COLO829 (cell line): ENCODE results near the gene DNAJC1.
"Not testable (repeated sequence)": the region's sequence is repeated elsewhere in the genome, so short reads cannot be mapped to it uniquely, and the experiment has no call there.

Source experiments
- DNase-seq: peaks from one replicate; pipeline ENCODE4 v3.0.0; 2012; ENCODE audit warnings: low spot score

Gene DNAJC1

GRCh38 chr10:21899736-21900135 is 103.8 kb downstream of the DNAJC1 start:
- no peak for DNase-seq

DNA sequence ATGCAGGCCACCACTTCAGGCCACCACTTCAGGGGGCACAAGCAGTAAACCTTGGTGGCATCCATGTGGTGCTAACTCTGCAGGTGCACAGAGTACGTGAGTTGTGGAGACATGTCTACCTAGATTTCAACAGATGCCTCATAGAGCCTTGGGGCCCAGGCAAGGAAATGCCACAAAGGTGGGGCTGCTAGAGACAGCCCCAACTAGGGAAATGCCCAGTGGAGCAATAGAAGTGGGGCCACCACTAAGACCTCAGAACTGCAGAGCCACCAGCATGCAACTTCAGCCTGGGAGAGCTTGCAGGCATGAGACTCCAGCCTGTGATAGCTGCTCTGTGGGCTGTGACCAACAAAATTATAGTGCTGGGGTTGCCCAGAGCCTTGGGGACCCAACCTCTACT is 107.6 kb downstream of the DNAJC1 start:
- DNase-seq, result no peak

DNA sequence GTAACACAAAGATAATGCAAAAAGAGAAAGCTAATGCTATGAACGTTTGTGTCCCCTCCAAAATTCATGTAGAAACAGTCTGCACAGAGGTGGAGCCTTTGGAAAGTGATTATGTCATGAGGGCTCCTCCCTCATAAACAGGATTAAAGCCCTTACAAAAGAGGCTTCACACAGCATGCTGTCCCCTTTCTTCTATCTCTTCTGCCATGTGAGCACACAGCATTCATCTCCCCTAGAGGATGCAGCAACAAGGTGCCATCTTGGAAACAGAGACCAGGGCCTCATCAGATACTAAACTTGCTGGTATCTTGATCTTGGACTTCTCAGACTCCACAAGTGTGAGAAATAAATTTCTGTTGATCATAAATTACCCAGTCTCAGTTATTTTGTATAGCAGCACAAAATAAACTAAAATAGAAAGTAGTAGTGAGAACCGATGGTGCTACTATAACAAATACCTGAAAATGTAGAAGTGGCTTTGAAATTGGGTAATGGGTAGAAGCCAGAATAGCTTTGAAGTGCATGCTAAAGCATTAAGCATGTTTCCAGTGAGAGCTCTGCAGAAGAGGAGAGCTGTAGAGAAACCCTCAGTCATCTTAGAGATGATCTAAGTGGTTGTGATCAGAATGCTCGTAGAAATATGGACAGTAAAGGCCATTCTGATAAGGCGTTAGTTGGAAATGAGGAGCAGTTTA is 108.7 kb downstream of the DNAJC1 start:
- DNase-seq, result no peak

DNA sequence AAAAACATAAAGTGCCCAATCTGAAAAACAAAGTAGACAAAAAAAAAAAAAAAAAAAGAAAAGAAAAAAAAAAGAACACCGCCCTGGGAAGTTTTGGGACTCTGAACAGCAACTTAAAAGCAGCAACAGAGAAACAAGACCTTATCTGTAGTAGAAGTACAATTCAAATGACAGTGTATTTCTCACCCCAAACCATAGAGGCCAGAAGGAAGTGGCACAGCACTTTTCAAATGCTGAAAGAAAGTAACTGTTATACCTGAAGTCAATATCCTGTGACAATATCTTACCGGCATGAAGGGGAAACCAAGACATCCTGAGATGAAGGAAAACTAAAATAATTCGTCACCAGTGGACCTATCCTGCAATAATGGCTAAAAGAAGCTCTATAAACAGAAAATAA is 112.1 kb downstream of the DNAJC1 start:
- no peak for DNase-seq

DNA sequence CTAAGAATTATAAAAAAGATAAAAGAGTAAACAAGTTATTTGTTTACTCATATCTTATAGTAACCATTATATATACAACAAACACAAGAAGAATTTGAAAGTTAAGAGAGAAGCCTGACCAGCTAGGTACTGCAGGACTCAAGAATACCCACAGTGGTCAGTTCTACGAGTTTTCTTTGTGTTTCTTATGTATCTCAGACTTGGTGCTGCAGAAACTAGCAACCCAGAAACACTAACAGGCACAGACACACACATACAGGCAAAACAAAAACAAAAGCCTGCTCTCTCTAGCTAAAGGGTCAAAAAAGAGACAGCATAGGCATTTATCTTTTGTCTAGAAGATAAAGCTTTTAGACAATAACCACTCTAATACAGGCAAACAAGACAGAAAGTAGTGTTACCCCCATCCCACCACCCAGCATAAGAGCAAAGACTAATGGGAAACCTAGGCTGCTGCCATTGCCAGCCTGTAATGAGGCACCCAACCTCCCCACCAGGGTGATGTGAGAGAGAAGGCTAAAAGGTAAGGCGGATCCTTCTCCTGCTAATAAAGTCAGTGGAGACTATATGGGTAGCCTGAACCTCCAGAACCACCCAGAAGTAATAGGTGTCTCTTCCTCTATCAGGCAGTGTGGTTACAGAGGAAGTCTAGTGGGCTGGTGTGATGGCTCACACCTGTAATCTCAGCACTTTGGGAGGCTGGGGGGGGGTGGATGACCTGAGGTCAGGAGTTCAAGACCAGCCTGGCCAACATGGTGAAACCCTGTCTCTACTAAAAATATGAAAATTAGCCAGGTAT is 113.9 kb downstream of the DNAJC1 start:
- no peak for DNase-seq

DNA sequence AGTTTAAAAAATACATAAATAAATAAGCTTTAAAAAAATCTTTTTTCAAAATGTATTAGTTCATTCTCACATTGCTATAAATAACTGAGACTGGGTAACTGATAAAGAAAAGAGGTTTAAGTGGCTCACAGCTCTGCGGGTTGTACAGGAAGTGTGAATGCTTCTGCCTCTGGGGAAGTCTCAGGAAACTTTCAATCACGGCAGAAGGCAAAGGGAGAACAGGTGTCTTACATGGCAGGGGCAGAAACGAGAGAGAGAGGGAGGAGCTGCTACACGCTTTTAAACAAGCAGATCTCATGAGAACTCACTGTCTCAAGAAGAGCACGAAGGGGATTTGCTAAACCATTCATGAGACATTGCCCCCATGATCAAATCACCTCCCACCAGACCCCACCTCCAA is 114.6 kb downstream of the DNAJC1 start:
- no peak for DNase-seq

GRCh38 chr10:21885940-21886339 is 117.6 kb downstream of the DNAJC1 start:
- DNase-seq, result no peak

DNA sequence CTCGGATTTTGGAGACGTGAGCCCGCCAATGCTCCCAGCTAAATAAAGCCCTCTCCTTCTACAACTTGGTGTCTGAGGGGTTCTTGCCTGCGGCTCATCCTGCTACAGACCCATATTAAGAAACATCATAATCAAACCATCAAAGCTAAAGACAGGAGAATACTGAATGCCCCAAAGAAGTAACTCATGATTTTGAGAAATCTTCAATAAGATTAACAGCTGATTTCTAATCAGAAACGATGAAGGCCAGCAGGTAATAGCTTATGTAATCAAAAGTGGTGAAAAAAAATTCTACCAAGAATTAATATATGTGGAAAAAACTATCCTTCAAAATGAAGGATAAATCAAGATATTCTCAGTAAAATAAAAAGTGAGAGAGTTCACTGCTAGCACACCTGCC is 130.3 kb downstream of the DNAJC1 start:
- DNase-seq, result no peak

- not testable (repeated sequence) for DNase-seq
Observed at GRCh38 chr10:21872771-21873170, 130.8 kb downstream of the DNAJC1 start.

- DNase-seq, result no peak
Observed at GRCh38 chr10:21870849-21871248, 132.7 kb downstream of the DNAJC1 start.

GRCh38 chr10:21869087-21869486 is 134.4 kb downstream of the DNAJC1 start:
- DNase-seq, result not testable (repeated sequence)

DNA sequence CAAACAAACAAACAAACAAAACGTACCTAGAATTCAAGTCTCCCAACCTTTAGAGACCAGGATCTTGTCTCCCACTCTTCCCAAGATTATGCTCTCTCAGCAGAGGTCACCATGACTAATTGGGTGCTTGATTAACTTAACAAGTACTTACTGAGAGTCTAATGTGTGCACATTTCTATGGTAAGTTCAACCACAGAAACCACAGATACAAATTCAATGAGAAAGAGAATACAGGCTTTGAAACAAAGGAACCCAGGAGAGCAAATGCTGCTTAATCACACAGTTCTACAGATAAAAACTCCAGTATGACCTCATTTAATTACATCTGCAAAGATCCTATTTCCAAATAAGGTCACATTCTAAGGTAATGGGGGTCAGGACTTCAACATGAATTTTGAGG is 142.8 kb downstream of the DNAJC1 start:
- no peak for DNase-seq

DNA sequence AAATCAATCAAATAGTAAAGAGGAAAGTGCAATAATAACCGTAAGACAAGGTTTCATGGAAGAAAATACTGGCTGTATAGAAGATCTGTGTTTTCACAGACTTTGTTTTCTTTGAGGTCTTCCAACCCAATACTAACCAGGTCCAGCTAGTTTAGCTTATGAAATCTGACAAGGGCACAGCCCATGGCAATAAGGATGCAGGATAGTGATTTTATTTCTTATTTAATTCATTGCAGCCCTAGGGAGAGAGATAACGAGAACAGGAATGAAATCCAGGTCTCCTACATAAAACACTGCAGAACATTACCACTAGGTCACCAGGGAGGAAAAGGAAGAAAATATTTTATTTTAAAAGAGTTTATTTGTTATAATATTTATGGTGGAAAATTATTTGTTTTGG is 145.1 kb downstream of the DNAJC1 start:
- DNase-seq, result no peak

- DNase-seq, result no peak
Observed at GRCh38 chr10:21849607-21850006, 153.9 kb downstream of the DNAJC1 start.

- DNase-seq, result no peak
Observed at GRCh38 chr10:21843645-21844044, 159.9 kb downstream of the DNAJC1 start.

GRCh38 chr10:21841273-21841672 is 162.3 kb downstream of the DNAJC1 start:
- DNase-seq, result not testable (repeated sequence)

GRCh38 chr10:21837487-21837886 is 166.0 kb downstream of the DNAJC1 start:
- DNase-seq, result not testable (repeated sequence)

DNA sequence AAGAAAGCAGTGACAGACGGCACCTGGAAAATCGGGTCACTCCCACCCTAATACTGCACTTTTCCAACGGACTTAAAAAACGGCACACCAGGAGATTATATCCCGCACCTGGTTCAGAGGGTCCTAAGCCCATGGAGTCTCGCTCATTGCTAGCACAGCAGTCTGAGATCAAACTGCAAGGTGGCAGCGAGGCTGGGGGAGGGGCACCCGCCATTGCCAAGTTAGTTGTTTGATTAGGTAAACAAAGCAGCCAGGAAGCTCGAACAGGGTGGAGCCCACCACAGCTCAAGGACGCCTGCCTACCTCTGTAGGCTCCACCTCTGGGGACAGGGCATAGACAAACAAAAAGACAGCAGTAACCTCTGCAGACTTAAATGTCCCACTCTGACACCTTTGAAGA is 169.0 kb downstream of the DNAJC1 start:
- DNase-seq, result not testable (repeated sequence)

DNA sequence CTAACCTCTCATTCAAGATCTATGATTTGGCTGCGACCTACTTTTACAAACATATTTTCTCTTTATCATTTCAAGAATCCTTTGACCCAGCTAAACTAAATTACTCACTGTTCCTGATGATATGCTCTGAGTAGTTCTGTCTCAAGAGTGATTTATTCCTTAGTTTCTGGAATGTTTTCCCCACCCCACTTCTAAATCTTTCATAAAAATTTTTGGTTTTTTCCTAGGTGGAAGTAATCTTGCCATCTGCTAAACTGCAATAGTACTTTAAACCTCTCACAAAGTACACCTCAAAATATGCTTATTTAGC is 170.8 kb downstream of the DNAJC1 start:
- no peak for DNase-seq

DNA sequence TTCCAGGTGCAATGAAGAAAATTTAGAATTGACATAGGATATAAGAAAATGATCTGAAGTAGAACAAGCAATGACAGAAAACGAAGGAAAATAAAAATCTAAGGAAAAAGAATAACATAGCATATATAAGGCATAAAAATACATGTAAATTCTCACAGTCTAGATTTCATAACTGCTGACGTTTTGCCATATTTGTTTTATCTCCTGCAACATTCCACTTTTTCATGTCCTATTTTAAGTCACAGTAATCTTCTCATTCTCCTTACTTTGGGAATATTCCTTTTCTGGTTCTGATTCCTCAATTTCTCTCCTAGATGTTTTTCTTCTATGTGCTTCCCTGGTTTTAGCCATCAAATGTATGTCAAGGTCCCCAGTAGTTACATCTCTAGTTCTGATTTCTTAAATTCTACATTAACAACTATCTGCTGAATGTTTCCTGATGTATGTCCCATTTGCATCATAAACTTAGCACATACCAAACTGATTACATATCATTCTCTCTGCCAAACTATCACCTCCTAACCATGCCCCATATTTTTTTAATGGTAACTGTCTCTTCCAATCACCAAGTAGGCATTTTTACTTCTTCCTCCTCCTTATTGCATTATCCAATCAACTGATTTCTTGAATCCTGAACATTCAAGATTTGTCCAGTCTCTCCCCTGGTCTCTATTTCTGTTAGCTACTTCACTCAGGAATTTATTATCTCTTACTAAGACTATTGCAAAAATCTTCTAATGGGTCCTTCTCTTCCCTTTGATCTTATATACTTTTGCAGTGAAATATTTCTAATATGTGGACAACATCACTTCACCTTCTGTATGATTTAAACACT is 171.3 kb downstream of the DNAJC1 start:
- no peak for DNase-seq

DNA sequence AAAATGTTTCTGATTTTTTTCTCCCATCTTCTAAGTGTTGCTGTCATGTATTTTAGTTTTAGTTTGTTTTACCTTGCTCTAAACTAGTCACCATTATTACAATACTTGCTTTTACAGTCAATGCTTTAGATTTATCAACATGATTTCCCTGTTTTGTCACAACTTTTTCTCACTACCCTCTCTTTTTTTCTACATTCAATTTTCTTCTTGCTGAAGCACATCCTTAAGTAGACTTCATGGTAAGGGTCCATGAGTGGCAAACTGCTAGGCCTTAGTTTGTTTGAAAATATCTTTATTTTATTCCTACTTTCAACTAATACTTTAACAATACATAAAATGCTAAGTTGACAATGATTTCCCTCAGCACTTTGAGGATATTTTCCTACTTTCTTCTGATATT is 173.5 kb downstream of the DNAJC1 start:
- no peak for DNase-seq

DNA sequence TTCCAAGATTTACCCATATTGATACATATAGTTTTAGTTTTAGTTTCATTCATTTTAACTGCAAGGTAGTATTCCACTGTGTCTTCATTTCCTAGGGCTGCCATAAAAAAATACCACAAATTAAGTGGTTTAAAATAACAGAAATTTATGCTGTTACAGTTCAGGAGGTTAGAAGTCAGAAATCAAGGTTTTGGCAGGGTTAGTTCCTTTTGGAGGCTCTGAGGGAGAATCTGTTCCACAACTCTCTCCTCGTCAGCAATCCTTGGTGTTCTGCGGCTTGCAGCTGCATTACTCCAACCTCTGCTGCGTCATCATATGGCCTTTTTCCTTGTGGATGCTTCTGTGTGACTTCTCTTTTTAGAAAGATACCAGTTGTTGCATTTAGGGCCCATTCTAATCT is 176.2 kb downstream of the DNAJC1 start:
- no peak for DNase-seq

- no peak for DNase-seq
Observed at GRCh38 chr10:21826725-21827124, 176.8 kb downstream of the DNAJC1 start.
